ENCODE data around the gene LRRTM4.

DNA sequence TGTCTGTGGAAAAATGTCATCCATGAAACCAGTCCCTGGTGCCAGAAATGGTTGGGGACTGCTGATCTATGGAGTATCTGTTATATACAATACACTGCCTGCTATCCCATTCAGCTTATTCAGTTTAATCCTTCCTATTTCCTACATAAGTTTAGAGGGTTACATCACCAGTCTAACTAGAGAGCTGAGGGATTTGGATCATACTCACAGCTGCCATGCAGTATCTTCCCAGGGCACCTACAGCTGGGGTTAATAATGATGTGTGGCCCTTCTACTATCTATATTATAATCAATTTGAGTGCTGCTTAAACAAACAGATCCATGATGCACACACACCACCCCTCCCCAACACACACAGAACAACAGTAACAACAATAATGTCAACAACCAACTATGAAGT lies 524.0 kb downstream of the LRRTM4 start:
- no peak for TF ChIP-seq EP300 (IDR thresholded peaks at IDR 0.05)
- TF ChIP-seq, protein P1, sequence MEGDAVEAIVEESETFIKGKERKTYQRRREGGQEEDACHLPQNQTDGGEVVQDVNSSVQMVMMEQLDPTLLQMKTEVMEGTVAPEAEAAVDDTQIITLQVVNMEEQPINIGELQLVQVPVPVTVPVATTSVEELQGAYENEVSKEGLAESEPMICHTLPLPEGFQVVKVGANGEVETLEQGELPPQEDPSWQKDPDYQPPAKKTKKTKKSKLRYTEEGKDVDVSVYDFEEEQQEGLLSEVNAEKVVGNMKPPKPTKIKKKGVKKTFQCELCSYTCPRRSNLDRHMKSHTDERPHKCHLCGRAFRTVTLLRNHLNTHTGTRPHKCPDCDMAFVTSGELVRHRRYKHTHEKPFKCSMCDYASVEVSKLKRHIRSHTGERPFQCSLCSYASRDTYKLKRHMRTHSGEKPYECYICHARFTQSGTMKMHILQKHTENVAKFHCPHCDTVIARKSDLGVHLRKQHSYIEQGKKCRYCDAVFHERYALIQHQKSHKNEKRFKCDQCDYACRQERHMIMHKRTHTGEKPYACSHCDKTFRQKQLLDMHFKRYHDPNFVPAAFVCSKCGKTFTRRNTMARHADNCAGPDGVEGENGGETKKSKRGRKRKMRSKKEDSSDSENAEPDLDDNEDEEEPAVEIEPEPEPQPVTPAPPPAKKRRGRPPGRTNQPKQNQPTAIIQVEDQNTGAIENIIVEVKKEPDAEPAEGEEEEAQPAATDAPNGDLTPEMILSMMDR (IDR thresholded peaks at IDR 0.05), result no peak
- TF ChIP-seq, protein P2, sequence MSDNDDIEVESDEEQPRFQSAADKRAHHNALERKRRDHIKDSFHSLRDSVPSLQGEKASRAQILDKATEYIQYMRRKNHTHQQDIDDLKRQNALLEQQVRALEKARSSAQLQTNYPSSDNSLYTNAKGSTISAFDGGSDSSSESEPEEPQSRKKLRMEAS (IDR thresholded peaks at IDR 0.05), result no peak
- TF ChIP-seq CHD2 (IDR thresholded peaks at IDR 0.05; ENCODE audit: low read length, partially characterized antibody), result no peak
- TF ChIP-seq, protein P3, sequence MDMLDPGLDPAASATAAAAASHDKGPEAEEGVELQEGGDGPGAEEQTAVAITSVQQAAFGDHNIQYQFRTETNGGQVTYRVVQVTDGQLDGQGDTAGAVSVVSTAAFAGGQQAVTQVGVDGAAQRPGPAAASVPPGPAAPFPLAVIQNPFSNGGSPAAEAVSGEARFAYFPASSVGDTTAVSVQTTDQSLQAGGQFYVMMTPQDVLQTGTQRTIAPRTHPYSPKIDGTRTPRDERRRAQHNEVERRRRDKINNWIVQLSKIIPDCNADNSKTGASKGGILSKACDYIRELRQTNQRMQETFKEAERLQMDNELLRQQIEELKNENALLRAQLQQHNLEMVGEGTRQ (IDR thresholded peaks at IDR 0.05), result no peak
- no peak for TF ChIP-seq HOXA7 (CRISPR knock-in tag; IDR thresholded peaks at IDR 0.05)
- TF ChIP-seq, protein P4, sequence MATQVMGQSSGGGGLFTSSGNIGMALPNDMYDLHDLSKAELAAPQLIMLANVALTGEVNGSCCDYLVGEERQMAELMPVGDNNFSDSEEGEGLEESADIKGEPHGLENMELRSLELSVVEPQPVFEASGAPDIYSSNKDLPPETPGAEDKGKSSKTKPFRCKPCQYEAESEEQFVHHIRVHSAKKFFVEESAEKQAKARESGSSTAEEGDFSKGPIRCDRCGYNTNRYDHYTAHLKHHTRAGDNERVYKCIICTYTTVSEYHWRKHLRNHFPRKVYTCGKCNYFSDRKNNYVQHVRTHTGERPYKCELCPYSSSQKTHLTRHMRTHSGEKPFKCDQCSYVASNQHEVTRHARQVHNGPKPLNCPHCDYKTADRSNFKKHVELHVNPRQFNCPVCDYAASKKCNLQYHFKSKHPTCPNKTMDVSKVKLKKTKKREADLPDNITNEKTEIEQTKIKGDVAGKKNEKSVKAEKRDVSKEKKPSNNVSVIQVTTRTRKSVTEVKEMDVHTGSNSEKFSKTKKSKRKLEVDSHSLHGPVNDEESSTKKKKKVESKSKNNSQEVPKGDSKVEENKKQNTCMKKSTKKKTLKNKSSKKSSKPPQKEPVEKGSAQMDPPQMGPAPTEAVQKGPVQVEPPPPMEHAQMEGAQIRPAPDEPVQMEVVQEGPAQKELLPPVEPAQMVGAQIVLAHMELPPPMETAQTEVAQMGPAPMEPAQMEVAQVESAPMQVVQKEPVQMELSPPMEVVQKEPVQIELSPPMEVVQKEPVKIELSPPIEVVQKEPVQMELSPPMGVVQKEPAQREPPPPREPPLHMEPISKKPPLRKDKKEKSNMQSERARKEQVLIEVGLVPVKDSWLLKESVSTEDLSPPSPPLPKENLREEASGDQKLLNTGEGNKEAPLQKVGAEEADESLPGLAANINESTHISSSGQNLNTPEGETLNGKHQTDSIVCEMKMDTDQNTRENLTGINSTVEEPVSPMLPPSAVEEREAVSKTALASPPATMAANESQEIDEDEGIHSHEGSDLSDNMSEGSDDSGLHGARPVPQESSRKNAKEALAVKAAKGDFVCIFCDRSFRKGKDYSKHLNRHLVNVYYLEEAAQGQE (IDR thresholded peaks at IDR 0.05), result no peak
- TF ChIP-seq NPAS2 (CRISPR knock-in tag; IDR thresholded peaks at IDR 0.05; ENCODE audit: borderline replicate concordance), result no peak
- no peak for TF ChIP-seq POLR2A (IDR thresholded peaks at IDR 0.05; ENCODE audit: low read length)
- TF ChIP-seq PHF8 (IDR thresholded peaks at IDR 0.05; ENCODE audit: borderline replicate concordance, low read depth), result no peak
- no peak for TF ChIP-seq CEBPB (IDR thresholded peaks at IDR 0.05)
- TF ChIP-seq ZFP36 (IDR thresholded peaks at IDR 0.05; ENCODE audit: borderline replicate concordance, partially characterized antibody), result no peak
